Lung (tissue), 12 donors: ENCODE data around the gene MT1E. TPM values are rescaled to one million over a fixed set of nuclear protein-coding genes. Genes with fewer than 3 reads are reported as not detected.
"Not testable (repeated sequence)": the region's sequence is repeated elsewhere in the genome, so short reads cannot be mapped to it uniquely, and the experiment has no call there.

Experiments used
- ATAC-seq: fragments of 200-7000 bp; cut with Tn5 transposase; one replicate; pipeline ENCODE4 v1.9.1; 2020; ENCODE audit warnings: moderate number of reproducible peaks; ENCODE audit not compliant: insufficient read depth, low FRiP score
- DNase-seq, 3 donors: peaks; one replicate each; pipeline ENCODE4 v3.0.0-alpha.2; 2013 to 2017
- H3K27ac ChIP-seq, 2 donors: one replicate each; pipeline ENCODE4 v1.5.1; 2013; ENCODE audit warnings: mild to moderate bottlenecking in 2 of 2, moderate library complexity in 2 of 2, control low read depth in 1 of 2, inconsistent platforms in 1 of 2, low read depth in 1 of 2, low read length in 1 of 2
- H3K27me3 ChIP-seq, 3 donors: one replicate each; pipeline ENCODE4 v1.5.1; 2013; ENCODE audit warnings: low read length in 2 of 3; ENCODE audit not compliant: control insufficient read depth in 3 of 3, insufficient read depth in 3 of 3
- H3K36me3 ChIP-seq, 4 donors: one replicate each; pipeline ENCODE4 v1.5.1; 2013; ENCODE audit warnings: low read length in 4 of 4, mild to moderate bottlenecking in 1 of 4, moderate library complexity in 1 of 4; ENCODE audit not compliant: control insufficient read depth in 4 of 4, insufficient read depth in 4 of 4
- H3K4me1 ChIP-seq, 5 donors: one replicate each; pipeline ENCODE4 v1.5.1; 2013; ENCODE audit warnings: low read length in 5 of 5, mild to moderate bottlenecking in 2 of 5, moderate library complexity in 1 of 5; ENCODE audit not compliant: control insufficient read depth in 5 of 5, insufficient read depth in 5 of 5
- H3K4me3 ChIP-seq: one replicate; pipeline ENCODE4 v1.5.1; 2013; ENCODE audit warnings: mild to moderate bottlenecking, control low read depth, moderate library complexity
- H3K9ac ChIP-seq, 2 donors: one replicate each; pipeline ENCODE4 v1.5.1; 2013; ENCODE audit warnings: low read length in 2 of 2, control low read depth in 1 of 2; ENCODE audit not compliant: insufficient read depth in 1 of 2
- H3K9me3 ChIP-seq, 4 donors: one replicate each; pipeline ENCODE4 v1.5.1; 2013; ENCODE audit warnings: low read length in 3 of 4, mild to moderate bottlenecking in 1 of 4, moderate library complexity in 1 of 4; ENCODE audit not compliant: control insufficient read depth in 4 of 4, insufficient read depth in 3 of 4
- WGBS, 2 donors: extraction: QIAGEN DNeasy Blood & Tissue Kit; methylation state at CpG; one replicate each; pipeline ENCODE4 v1.1.7; 2013; 5-methylcytosine and 5-hydroxymethylcytosine counted together
- polyA plus RNA-seq, 2 donors: library from polyadenylated mRNA; stranded (reverse); fragments of 200-250 nt; gene quantifications; one replicate each; pipeline ENCODE4 v1.2.1, GENCODE V29; 2013
- total RNA-seq, 2 donors: library from RNA; depleted of rRNA in 1 of 2; stranded (reverse); fragments of >200 nt in 1 of 2; gene quantifications; one replicate each; pipeline ENCODE4 v1.2.1, GENCODE V29; 2014 to 2021
- TF ChIP-seq, protein P1 (sequence below): IDR thresholded peaks from 2 replicates; pipeline ENCODE4 v1.5.1; 2012; ENCODE audit warnings: mild to moderate bottlenecking; ENCODE audit errors: control extremely low read depth, extremely low read depth
- donor health status: control.
- donor health status: control.
- donor health status: Bipolar disorder and iron deficiency.
- donor health status: healthy.
- donor health status: DM: yes; HTN: yes; CAD: no.

MT1E gene
- total and polyA plus RNA-seq, 4 donors, result 22.1 to 746 (median 159) TPM

DNA sequence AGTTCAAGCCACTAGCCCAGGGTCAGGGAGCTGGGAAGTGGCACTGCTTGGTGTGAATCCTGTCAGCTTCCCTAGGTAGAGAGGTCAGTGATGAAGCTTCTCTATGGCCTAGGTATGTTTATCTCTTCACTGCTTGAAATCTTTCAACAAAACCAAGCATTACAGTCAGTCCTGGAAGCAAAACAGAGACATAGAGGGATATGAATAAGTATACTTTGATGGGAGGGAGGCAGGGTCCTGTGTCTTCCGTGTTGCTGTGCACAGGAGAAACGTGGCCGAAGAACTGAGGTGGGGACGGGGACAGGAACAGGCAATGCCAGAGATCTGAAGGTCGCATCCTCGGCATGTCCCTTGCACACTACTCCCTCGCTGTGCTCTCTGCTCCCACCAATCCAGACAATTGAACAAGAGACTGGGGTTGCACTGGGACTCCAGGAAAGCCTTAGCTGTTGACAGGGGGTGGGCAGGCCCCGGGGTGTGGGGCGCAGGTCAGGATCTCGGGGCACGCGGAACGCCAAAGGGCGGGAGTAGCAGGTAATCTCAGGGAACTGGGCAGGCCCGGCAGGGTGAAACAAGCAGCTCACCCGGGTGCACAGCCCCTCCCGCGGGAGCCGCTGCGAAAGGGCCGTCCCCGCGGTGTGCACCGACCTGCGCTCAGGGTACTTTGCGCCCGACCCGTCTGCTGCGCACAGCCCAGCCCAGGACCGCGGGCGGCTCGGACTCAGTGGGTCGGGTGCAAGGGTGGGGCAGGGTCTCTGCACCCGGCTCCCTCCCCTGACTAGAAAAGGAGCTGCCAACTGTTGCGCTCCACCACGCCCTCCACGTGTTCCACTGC lies 43.6 kb downstream of the MT1E start, which contains the start of gene MT1H:
TSS of gene MT1H (plus strand) at position 810 of the 835 bp plus-strand sequence. CDS start 71 bp downstream, outside the sequence.
- TF ChIP-seq, protein P1, sequence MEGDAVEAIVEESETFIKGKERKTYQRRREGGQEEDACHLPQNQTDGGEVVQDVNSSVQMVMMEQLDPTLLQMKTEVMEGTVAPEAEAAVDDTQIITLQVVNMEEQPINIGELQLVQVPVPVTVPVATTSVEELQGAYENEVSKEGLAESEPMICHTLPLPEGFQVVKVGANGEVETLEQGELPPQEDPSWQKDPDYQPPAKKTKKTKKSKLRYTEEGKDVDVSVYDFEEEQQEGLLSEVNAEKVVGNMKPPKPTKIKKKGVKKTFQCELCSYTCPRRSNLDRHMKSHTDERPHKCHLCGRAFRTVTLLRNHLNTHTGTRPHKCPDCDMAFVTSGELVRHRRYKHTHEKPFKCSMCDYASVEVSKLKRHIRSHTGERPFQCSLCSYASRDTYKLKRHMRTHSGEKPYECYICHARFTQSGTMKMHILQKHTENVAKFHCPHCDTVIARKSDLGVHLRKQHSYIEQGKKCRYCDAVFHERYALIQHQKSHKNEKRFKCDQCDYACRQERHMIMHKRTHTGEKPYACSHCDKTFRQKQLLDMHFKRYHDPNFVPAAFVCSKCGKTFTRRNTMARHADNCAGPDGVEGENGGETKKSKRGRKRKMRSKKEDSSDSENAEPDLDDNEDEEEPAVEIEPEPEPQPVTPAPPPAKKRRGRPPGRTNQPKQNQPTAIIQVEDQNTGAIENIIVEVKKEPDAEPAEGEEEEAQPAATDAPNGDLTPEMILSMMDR, result no peak
- H3K4me1 ChIP-seq, result peaks cover 0 to 16% (median 6%) of the 10 kb centered on the region in 5 donors
- no peak within 1 kb of the TSS for H3K27ac ChIP-seq
- DNase-seq (no peak), ATAC-seq (no peak)
- WGBS, 2 donors, result 10 to 18% methylated on average over 38 of the region's 38 CpGs
- peaks cover 0 to 2% (median 0%) of the 10 kb centered on the region in 4 donors for H3K9me3 ChIP-seq
- peaks cover 3 to 89% (median 70%) of the 10 kb centered on the region in 3 donors for H3K27me3 ChIP-seq
- no peak within 1 kb of the TSS for H3K9ac ChIP-seq
- H3K36me3 ChIP-seq, result no peaks in the 10 kb centered on the region
- H3K4me3 ChIP-seq, result no peak within 1 kb of the TSS

- Histone ChIP-seq H3K4me1 (peaks cover 0 to 16% (median 6%) of the 10 kb centered on the region in 5 donors), H3K4me3 (no peak overlapping the region), H3K36me3 (no peaks in the 10 kb centered on the region), H3K9me3 (peaks cover 0 to 2% (median 0%) of the 10 kb centered on the region in 4 donors), H3K27me3 (peaks cover 3 to 81% (median 64%) of the 10 kb centered on the region in 3 donors), H3K27ac (no peak overlapping the region), H3K9ac (no peak overlapping the region)
- TF ChIP-seq, protein P1, result no peak
- ATAC-seq, result no peak
- WGBS, 2 donors, result 16 to 23% methylated on average over 19 of the region's 19 CpGs
- DNase-seq, result no peak
These were observed 44.4 kb downstream of the MT1E start for GRCh38 chr16:56669840-56670619.

- TF ChIP-seq, protein P1, result no peak
- Histone ChIP-seq H3K9ac (no peak overlapping the region), H3K4me3 (no peak overlapping the region)
These were observed 45.0 kb downstream of the MT1E start for GRCh38 chr16:56670620-56670934.

DNA sequence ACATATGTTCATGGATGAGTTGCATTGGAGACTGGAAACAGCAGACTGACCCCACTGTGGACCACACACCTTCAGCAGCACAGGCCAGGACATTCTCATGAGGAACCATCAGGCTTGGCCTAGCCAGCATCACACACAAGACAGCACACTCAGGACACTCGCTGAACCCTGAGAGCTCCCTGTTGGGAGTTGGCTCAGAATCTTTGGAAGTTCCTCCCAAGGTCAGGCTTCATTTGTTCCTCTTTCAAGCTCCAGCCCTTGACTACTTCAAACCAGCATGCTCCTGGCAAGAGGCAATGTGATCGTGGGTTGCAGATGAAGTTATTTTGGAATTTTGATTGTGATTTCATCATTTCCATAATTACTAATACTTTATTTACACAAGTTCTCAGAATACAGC lies 46.1 kb downstream of the MT1E start:
- not testable (repeated sequence) for H3K36me3 ChIP-seq, H3K4me3 ChIP-seq, ATAC-seq, H3K9ac ChIP-seq, H3K27ac ChIP-seq, H3K9me3 ChIP-seq, DNase-seq
- 65 to 74% methylated on average over 2 of the region's 2 CpGs for WGBS, 2 donors
- Histone ChIP-seq H3K4me1 (peaks cover 0 to 22% (median 9%) of the 10 kb centered on the region in 5 donors), H3K27me3 (peaks cover 3 to 77% (median 65%) of the 10 kb centered on the region in 3 donors)

More at GRCh38 chr16:56670620-56670934, 45.0 kb downstream of the MT1E start:
- Histone ChIP-seq H3K27me3 (peaks cover 3 to 81% (median 68%) of the 10 kb centered on the region in 3 donors), H3K36me3 (no peaks in the 10 kb centered on the region), H3K27ac (no peak overlapping the region), H3K4me1 (peaks cover 0 to 16% (median 6%) of the 10 kb centered on the region in 5 donors), H3K9me3 (peaks cover 0 to 2% (median 0%) of the 10 kb centered on the region in 4 donors)
- WGBS, 2 donors, result 55 to 78% methylated on average over 2 of the region's 2 CpGs
- ATAC-seq, result no peak
- DNase-seq, result no peak

DNA sequence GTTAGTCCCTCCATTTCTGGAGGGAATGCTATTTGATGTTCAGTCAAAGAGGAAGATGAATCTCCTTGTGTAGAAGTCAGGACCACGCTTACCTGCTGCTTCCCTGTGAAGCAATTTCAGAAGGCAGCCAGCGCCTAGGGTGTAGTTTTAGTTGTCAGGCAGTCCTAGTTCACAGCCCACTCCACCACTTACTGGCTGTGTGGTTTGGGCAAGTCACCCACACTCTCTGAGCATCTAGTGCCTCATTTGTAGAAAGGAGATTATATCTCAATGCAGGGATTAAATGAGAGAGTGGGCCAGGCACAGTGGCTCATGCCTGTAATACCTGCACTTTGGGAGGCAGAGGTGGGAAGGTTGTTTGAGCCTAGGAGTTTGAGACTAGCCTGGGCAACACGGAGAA lies 46.6 kb downstream of the MT1E start:
- DNase-seq, H3K9ac ChIP-seq, H3K4me3 ChIP-seq, ATAC-seq, H3K27ac ChIP-seq, H3K36me3 ChIP-seq, H3K9me3 ChIP-seq: not testable (repeated sequence)
- Histone ChIP-seq H3K27me3 (peaks cover 3 to 77% (median 65%) of the 10 kb centered on the region in 3 donors), H3K4me1 (peaks cover 0 to 22% (median 9%) of the 10 kb centered on the region in 5 donors)
- 84 to 93% methylated on average over 3 of the region's 3 CpGs for WGBS, 2 donors
